ENCODE results near the gene TCP11L1. TPM values are rescaled to one million over a fixed set of nuclear protein-coding genes. Genes with fewer than 3 reads are reported as not detected.

The TCP11L1 gene
- total and polyA plus RNA-seq, 4 donors = 2.9 to 11.7 (median 6.9) TPM

GRCh38 chr11:33040033-33040861 lies 875 bp downstream of the TCP11L1 start:
- Histone ChIP-seq H3K27me3 (ENCODE audit: control insufficient read depth in 4 of 4, insufficient read depth in 4 of 4, low read length in 3 of 4) (no peaks in the 10 kb centered on the region), H3K9me3 (ENCODE audit: control insufficient read depth in 4 of 4, low read length in 3 of 4) (no peaks in the 10 kb centered on the region), H3K36me3 (ENCODE audit: control insufficient read depth in 4 of 4, insufficient read depth in 3 of 4, low read depth in 1 of 4, low read length in 3 of 4) (peaks cover 0 to 3% (median 0%) of the 10 kb centered on the region in 4 donors), H3K27ac (ENCODE audit: low read depth in 1 of 2, low read length in 2 of 2) (peak overlapping the region; percentile 93 to 99), H3K4me1 (ENCODE audit: control insufficient read depth in 4 of 4, insufficient read depth in 4 of 4, low read length in 3 of 4) (peaks cover 3 to 20% (median 14%) of the 10 kb centered on the region in 4 donors), H3K4me3 (ENCODE audit: low read depth in 1 of 3, low read length in 3 of 3) (peak overlapping the region; percentile 83 to 95 (median 87)), H3K9ac (ENCODE audit: low read depth in 1 of 2, low read length in 2 of 2) (peak overlapping the region; percentile 78 to 83)
- WGBS = 8% methylated on average over 30 of the region's 30 CpGs
- DNase-seq (ENCODE audit: low spot score) = no peak
- TF ChIP-seq MAX (IDR thresholded peaks at IDR 0.05) (no peak), RXRA (IDR thresholded peaks at IDR 0.05) (peak in 1 of 2 donors; percentile 19)

DNA sequence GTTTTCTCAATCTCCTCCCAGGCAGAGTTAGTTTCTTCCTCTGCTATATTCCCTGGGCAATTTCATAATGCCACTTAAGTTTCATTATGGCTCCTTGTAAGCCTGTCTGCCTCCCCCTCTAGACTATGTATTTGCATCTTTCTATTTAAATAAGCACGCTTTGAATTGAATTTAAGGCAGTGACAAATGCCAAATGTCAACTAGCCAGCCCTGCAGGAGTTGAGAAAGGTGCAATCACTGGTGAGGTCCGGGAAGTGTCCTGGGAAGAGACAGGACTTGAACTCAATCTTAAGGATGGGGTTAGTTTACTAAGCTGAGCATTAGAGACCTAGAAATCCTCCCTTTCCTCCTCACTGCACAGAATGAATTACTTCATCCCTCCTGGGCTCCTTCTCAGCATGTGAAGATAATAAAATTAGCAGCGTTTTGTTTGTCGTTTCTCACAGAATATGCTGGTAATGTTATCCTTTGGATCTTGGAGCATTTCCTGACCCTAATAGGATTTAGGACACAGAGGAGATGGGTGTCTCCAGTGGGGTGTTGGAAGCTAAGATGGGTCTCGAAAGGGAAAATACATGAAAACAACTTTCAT lies 1.6 kb downstream of the TCP11L1 start:
- 80% methylated on average over 5 of the region's 5 CpGs for WGBS
- Histone ChIP-seq H3K4me1 (ENCODE audit: control insufficient read depth in 4 of 4, insufficient read depth in 4 of 4, low read length in 3 of 4) (peaks cover 2 to 18% (median 9%) of the 10 kb centered on the region in 4 donors), H3K36me3 (ENCODE audit: control insufficient read depth in 4 of 4, insufficient read depth in 3 of 4, low read depth in 1 of 4, low read length in 3 of 4) (peaks cover 0 to 3% (median 0%) of the 10 kb centered on the region in 4 donors), H3K9ac (ENCODE audit: low read depth in 1 of 2, low read length in 2 of 2) (peak overlapping the region in 1 of 2 donors; percentile 27), H3K27ac (ENCODE audit: low read depth in 1 of 2, low read length in 2 of 2) (no peak overlapping the region), H3K4me3 (ENCODE audit: low read depth in 1 of 3, low read length in 3 of 3) (peak overlapping the region in 1 of 3 donors; percentile 95), H3K9me3 (ENCODE audit: control insufficient read depth in 4 of 4, low read length in 3 of 4) (no peaks in the 10 kb centered on the region), H3K27me3 (ENCODE audit: control insufficient read depth in 4 of 4, insufficient read depth in 4 of 4, low read length in 3 of 4) (no peaks in the 10 kb centered on the region)
- TF ChIP-seq EGR1 (IDR thresholded peaks at IDR 0.05; ENCODE audit: low read depth in 2 of 2) = no peak
- TF ChIP-seq FOXA2 (IDR thresholded peaks at IDR 0.05) = no peak
- TF ChIP-seq CTCF (IDR thresholded peaks at IDR 0.05; ENCODE audit: low read depth, low read length, missing input control) = no peak
- no peak for DNase-seq (ENCODE audit: low spot score)

- Histone ChIP-seq H3K9me3 (ENCODE audit: control insufficient read depth in 4 of 4, low read length in 3 of 4) (no peaks in the 10 kb centered on the region), H3K27me3 (ENCODE audit: control insufficient read depth in 4 of 4, insufficient read depth in 4 of 4, low read length in 3 of 4) (no peaks in the 10 kb centered on the region), H3K27ac (ENCODE audit: low read depth in 1 of 2, low read length in 2 of 2) (no peak overlapping the region), H3K4me1 (ENCODE audit: control insufficient read depth in 4 of 4, insufficient read depth in 4 of 4, low read length in 3 of 4) (peaks cover 2 to 23% (median 9%) of the 10 kb centered on the region in 4 donors), H3K9ac (ENCODE audit: low read depth in 1 of 2, low read length in 2 of 2) (no peak overlapping the region), H3K4me3 (ENCODE audit: low read depth in 1 of 3, low read length in 3 of 3) (no peak overlapping the region), H3K36me3 (ENCODE audit: control insufficient read depth in 4 of 4, insufficient read depth in 3 of 4, low read depth in 1 of 4, low read length in 3 of 4) (peaks cover 0 to 3% (median 0%) of the 10 kb centered on the region in 4 donors)
- 91% methylated on average over 2 of the region's 2 CpGs for WGBS
- DNase-seq (ENCODE audit: low spot score) = no peak
- TF ChIP-seq GABPA (IDR thresholded peaks at IDR 0.05 in 1 of 2, conservative IDR thresholded peaks at IDR 0.05 in 1 of 2) = no peak
- TF ChIP-seq RAD21 (IDR thresholded peaks at IDR 0.05) = no peak
- no peak for TF ChIP-seq FOXA2 (IDR thresholded peaks at IDR 0.05)
- TF ChIP-seq NR2F2 (IDR thresholded peaks at IDR 0.05) = no peak
- TF ChIP-seq CTCF (IDR thresholded peaks at IDR 0.05; ENCODE audit: low read depth, low read length, missing input control) = no peak
- no peak for TF ChIP-seq YY1 (IDR thresholded peaks at IDR 0.05)
- no peak for TF ChIP-seq RXRA (IDR thresholded peaks at IDR 0.05)
- TF ChIP-seq JUND (IDR thresholded peaks at IDR 0.05) = no peak
- TF ChIP-seq EGR1 (IDR thresholded peaks at IDR 0.05; ENCODE audit: low read depth in 2 of 2) = no peak
- TF ChIP-seq HNF4G (IDR thresholded peaks at IDR 0.05) = no peak
- no peak for TF ChIP-seq HNF4A (conservative IDR thresholded peaks at IDR 0.05)
- TF ChIP-seq, protein P1, sequence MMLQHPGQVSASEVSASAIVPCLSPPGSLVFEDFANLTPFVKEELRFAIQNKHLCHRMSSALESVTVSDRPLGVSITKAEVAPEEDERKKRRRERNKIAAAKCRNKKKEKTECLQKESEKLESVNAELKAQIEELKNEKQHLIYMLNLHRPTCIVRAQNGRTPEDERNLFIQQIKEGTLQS (IDR thresholded peaks at IDR 0.05) = no peak
- no peak for TF ChIP-seq MAX (IDR thresholded peaks at IDR 0.05)
- no peak for TF ChIP-seq SP1 (IDR thresholded peaks at IDR 0.05)
- TF ChIP-seq TAF1 (conservative IDR thresholded peaks at IDR 0.05) = no peak
- TF ChIP-seq, protein P2, sequence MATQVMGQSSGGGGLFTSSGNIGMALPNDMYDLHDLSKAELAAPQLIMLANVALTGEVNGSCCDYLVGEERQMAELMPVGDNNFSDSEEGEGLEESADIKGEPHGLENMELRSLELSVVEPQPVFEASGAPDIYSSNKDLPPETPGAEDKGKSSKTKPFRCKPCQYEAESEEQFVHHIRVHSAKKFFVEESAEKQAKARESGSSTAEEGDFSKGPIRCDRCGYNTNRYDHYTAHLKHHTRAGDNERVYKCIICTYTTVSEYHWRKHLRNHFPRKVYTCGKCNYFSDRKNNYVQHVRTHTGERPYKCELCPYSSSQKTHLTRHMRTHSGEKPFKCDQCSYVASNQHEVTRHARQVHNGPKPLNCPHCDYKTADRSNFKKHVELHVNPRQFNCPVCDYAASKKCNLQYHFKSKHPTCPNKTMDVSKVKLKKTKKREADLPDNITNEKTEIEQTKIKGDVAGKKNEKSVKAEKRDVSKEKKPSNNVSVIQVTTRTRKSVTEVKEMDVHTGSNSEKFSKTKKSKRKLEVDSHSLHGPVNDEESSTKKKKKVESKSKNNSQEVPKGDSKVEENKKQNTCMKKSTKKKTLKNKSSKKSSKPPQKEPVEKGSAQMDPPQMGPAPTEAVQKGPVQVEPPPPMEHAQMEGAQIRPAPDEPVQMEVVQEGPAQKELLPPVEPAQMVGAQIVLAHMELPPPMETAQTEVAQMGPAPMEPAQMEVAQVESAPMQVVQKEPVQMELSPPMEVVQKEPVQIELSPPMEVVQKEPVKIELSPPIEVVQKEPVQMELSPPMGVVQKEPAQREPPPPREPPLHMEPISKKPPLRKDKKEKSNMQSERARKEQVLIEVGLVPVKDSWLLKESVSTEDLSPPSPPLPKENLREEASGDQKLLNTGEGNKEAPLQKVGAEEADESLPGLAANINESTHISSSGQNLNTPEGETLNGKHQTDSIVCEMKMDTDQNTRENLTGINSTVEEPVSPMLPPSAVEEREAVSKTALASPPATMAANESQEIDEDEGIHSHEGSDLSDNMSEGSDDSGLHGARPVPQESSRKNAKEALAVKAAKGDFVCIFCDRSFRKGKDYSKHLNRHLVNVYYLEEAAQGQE (IDR thresholded peaks at IDR 0.05) = no peak
These were observed 4.0 kb downstream of the TCP11L1 start for GRCh38 chr11:33043221-33043830.

Measured in liver (tissue), 9 donors.